Measurements from ENCODE around the gene ZNF627.
"Not testable (repeated sequence)": the region's sequence is repeated elsewhere in the genome, so short reads cannot be mapped to it uniquely, and the experiment has no call there.

Gene ZNF627

GRCh38 chr19:11576227-11576626 lies 21.1 kb upstream of the ZNF627 start:
- no peak for DNase-seq

GRCh38 chr19:11577451-11578257 lies 19.6 kb upstream of the ZNF627 start, which contains the start of gene ACP5:
TSS of gene ACP5 (minus strand) at chr19:11577645. CDS start at chr19:11577317, 328 bp downstream.
- DNase-seq = no peak

- peak; percentile 34 for DNase-seq
Measured at GRCh38 chr19:11578258-11579142, 18.8 kb upstream of the ZNF627 start.

- DNase-seq = no peak
Measured at GRCh38 chr19:11580116-11580515, 17.2 kb upstream of the ZNF627 start.

- peak; percentile 29 for DNase-seq
Measured at GRCh38 chr19:11581740-11582139, 15.5 kb upstream of the ZNF627 start.

- no peak for DNase-seq
Measured at GRCh38 chr19:11586331-11586730, 11.0 kb upstream of the ZNF627 start.

GRCh38 chr19:11587302-11587974 lies 9.8 kb upstream of the ZNF627 start:
- peak; percentile 66 for DNase-seq

GRCh38 chr19:11587975-11588631 lies 9.2 kb upstream of the ZNF627 start:
- DNase-seq = no peak

GRCh38 chr19:11594084-11594483 lies 3.2 kb upstream of the ZNF627 start:
- no peak for DNase-seq

- no peak for DNase-seq
Measured at GRCh38 chr19:11596156-11596555, 1.1 kb upstream of the ZNF627 start.

GRCh38 chr19:11598103-11598483 lies 810 bp downstream of the ZNF627 start:
- DNase-seq = no peak

- DNase-seq = no peak
Measured at GRCh38 chr19:11598746-11599145, 1.5 kb downstream of the ZNF627 start.

- not testable (repeated sequence) for DNase-seq
Measured at GRCh38 chr19:11599704-11600103, 2.4 kb downstream of the ZNF627 start.

- DNase-seq = no peak
Measured at GRCh38 chr19:11606484-11606883, 9.2 kb downstream of the ZNF627 start.

- no peak for DNase-seq
Measured at GRCh38 chr19:11611730-11612129, 14.4 kb downstream of the ZNF627 start.

GRCh38 chr19:11612816-11613511 lies 15.7 kb downstream of the ZNF627 start:
- no peak for DNase-seq

- no peak for DNase-seq
Measured at GRCh38 chr19:11617180-11618062, 20.1 kb downstream of the ZNF627 start.

GRCh38 chr19:11620553-11620952 lies 23.3 kb downstream of the ZNF627 start:
- DNase-seq = no peak

GRCh38 chr19:11622401-11622800 lies 25.1 kb downstream of the ZNF627 start:
- not testable (repeated sequence) for DNase-seq

GRCh38 chr19:11624069-11624463 lies 26.8 kb downstream of the ZNF627 start:
- no peak for DNase-seq

- no peak for DNase-seq
Measured at GRCh38 chr19:11626252-11626651, 29.0 kb downstream of the ZNF627 start.
